ENCODE data around the gene ARHGEF33. TPM values are rescaled to one million over a fixed set of nuclear protein-coding genes. Genes with fewer than 3 reads are reported as not detected.

The ARHGEF33 gene
- total and polyA plus RNA-seq, 2 of the 13 experiments (the other 11 are each of a cell fraction or from before 2014, with no cell fraction given): 0.04 TPM; not detected in 1

GRCh38 chr2:38875576-38876367 lies 13.9 kb upstream of the ARHGEF33 start, which contains the start of the genes DHX57 and MORN2 (continued):
- TF ChIP-seq MAZ (IDR thresholded peaks at IDR 0.05; ENCODE audit: borderline replicate concordance, low read depth, low read length) (peak; percentile 42; the same call in 1 of the 2 replicates), MAZ (CRISPR knock-in tag; IDR thresholded peaks at IDR 0.05; ENCODE audit: low read depth) (peak; percentile 90), ETV5 (CRISPR knock-in tag; IDR thresholded peaks at IDR 0.05; ENCODE audit: borderline replicate concordance) (no peak), YEATS4 (CRISPR knock-in tag; IDR thresholded peaks at IDR 0.05; ENCODE audit: borderline replicate concordance) (peak; percentile 87), CCDC6 (CRISPR knock-in tag; IDR thresholded peaks at IDR 0.05) (peak; percentile 86; the same call in 1 of the 2 replicates), ZNF709 (CRISPR knock-in tag; IDR thresholded peaks at IDR 0.05) (peak; percentile 50; the same call in 1 of the 2 replicates), BRD4 (CRISPR knock-in tag; IDR thresholded peaks at IDR 0.05) (peak; percentile 88; the same call in 1 of the 2 replicates), ARID2 (CRISPR knock-in tag; IDR thresholded peaks at IDR 0.05; ENCODE audit: borderline replicate concordance) (peak; percentile 95; the same call in 1 of the 2 replicates), ZNF546 (CRISPR knock-in tag; conservative IDR thresholded peaks at IDR 0.05) (peak; percentile 86), ZNF878 (CRISPR knock-in tag; IDR thresholded peaks at IDR 0.05) (no peak), HNF4G (IDR thresholded peaks at IDR 0.05; ENCODE audit: borderline replicate concordance, low read depth, low read length) (peak; percentile 58; the same call in 1 of the 2 replicates), HNF4G (CRISPR knock-in tag; IDR thresholded peaks at IDR 0.05; ENCODE audit: borderline replicate concordance, low read depth) (0 out of 2 replicates have a peak, but pooled peaks have one; percentile 47), ZNF362 (CRISPR knock-in tag; IDR thresholded peaks at IDR 0.05; ENCODE audit: borderline replicate concordance) (peak; percentile 58; the same call in 1 of the 2 replicates), FOXA1 (IDR thresholded peaks at IDR 0.05) (no peak), FOXA1 (CRISPR knock-in tag; IDR thresholded peaks at IDR 0.05) (peak; percentile 55; the same call in 1 of the 2 replicates), ZNF234 (CRISPR knock-in tag; conservative IDR thresholded peaks at IDR 0.05) (no peak), MTA1 (CRISPR knock-in tag; IDR thresholded peaks at IDR 0.05; ENCODE audit: borderline replicate concordance) (peak; percentile 76; the same call in 1 of the 2 replicates), ZNF577 (CRISPR knock-in tag; IDR thresholded peaks at IDR 0.05; ENCODE audit: borderline replicate concordance, low read depth) (peak; percentile 28; the same call in 1 of the 2 replicates)
- TF ChIP-seq, protein P1, sequence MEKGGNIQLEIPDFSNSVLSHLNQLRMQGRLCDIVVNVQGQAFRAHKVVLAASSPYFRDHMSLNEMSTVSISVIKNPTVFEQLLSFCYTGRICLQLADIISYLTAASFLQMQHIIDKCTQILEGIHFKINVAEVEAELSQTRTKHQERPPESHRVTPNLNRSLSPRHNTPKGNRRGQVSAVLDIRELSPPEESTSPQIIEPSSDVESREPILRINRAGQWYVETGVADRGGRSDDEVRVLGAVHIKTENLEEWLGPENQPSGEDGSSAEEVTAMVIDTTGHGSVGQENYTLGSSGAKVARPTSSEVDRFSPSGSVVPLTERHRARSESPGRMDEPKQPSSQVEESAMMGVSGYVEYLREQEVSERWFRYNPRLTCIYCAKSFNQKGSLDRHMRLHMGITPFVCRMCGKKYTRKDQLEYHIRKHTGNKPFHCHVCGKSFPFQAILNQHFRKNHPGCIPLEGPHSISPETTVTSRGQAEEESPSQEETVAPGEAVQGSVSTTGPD (CRISPR knock-in tag; IDR thresholded peaks at IDR 0.05): no peak
- TF ChIP-seq, protein P2, sequence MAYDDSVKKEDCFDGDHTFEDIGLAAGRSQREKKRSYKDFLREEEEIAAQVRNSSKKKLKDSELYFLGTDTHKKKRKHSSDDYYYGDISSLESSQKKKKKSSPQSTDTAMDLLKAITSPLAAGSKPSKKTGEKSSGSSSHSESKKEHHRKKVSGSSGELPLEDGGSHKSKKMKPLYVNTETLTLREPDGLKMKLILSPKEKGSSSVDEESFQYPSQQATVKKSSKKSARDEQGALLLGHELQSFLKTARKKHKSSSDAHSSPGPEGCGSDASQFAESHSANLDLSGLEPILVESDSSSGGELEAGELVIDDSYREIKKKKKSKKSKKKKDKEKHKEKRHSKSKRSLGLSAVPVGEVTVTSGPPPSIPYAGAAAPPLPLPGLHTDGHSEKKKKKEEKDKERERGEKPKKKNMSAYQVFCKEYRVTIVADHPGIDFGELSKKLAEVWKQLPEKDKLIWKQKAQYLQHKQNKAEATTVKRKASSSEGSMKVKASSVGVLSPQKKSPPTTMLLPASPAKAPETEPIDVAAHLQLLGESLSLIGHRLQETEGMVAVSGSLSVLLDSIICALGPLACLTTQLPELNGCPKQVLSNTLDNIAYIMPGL (CRISPR knock-in tag; IDR thresholded peaks at IDR 0.05; ENCODE audit: borderline replicate concordance in 1 of 2, low read depth in 1 of 2): peak; percentile 82 to 85; a peak in 3 of 4 replicates
- TF ChIP-seq, protein P3, sequence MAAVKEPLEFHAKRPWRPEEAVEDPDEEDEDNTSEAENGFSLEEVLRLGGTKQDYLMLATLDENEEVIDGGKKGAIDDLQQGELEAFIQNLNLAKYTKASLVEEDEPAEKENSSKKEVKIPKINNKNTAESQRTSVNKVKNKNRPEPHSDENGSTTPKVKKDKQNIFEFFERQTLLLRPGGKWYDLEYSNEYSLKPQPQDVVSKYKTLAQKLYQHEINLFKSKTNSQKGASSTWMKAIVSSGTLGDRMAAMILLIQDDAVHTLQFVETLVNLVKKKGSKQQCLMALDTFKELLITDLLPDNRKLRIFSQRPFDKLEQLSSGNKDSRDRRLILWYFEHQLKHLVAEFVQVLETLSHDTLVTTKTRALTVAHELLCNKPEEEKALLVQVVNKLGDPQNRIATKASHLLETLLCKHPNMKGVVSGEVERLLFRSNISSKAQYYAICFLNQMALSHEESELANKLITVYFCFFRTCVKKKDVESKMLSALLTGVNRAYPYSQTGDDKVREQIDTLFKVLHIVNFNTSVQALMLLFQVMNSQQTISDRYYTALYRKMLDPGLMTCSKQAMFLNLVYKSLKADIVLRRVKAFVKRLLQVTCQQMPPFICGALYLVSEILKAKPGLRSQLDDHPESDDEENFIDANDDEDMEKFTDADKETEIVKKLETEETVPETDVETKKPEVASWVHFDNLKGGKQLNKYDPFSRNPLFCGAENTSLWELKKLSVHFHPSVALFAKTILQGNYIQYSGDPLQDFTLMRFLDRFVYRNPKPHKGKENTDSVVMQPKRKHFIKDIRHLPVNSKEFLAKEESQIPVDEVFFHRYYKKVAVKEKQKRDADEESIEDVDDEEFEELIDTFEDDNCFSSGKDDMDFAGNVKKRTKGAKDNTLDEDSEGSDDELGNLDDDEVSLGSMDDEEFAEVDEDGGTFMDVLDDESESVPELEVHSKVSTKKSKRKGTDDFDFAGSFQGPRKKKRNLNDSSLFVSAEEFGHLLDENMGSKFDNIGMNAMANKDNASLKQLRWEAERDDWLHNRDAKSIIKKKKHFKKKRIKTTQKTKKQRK (IDR thresholded peaks at IDR 0.05; ENCODE audit: low read length): no peak
